Stimulated activated CD4-positive, alpha-beta T cell treated with anti-CD3 and anti-CD28 coated beads, Interleukin-4, amount 100 ng/mL, for 1 hour (primary cell): ENCODE results near the gene LPCAT2.

Experiments
- DNase-seq: peaks from one replicate; pipeline ENCODE4 v3.0.0-alpha.2; 2020

Gene LPCAT2

DNA sequence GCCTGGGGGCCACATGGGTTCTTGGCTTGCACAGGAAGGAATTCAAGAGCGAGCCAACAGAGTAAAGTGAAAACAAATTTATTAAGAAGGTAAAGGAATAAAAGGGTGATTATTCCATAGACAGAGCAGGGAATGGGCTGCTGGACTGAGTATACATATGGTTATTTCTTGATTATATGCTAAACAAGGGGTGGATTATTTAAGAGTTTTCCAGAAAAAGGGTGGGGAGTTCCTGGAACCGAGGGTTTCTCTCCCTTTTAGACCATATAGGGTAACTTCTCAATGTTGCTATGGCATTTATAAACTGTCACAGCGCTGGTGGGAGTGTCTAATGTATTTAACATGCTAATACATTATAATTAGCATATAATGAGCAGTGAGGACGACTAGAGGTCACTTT is 27.8 kb upstream of the LPCAT2 start:
- DNase-seq, result no peak

DNA sequence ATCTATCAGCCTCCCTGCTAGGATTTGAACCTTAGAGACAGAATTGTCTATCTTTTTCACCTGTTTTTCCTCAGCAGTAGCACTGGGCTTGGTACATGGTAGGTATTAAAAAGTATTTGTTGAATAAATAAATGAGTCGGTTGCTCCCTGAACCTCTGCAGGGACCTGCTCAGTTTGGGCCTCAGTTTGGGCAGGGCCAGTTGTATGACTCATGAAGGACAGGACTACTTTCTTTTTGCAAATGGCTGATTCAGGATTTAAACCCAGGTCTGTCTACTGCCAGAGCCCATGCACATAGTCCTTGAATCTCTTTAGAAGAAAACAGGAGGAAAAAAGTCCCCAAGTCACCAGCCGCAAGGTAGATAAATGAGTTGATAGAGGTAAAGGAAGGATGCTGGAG is 26.8 kb upstream of the LPCAT2 start:
- DNase-seq, result no peak

DNA sequence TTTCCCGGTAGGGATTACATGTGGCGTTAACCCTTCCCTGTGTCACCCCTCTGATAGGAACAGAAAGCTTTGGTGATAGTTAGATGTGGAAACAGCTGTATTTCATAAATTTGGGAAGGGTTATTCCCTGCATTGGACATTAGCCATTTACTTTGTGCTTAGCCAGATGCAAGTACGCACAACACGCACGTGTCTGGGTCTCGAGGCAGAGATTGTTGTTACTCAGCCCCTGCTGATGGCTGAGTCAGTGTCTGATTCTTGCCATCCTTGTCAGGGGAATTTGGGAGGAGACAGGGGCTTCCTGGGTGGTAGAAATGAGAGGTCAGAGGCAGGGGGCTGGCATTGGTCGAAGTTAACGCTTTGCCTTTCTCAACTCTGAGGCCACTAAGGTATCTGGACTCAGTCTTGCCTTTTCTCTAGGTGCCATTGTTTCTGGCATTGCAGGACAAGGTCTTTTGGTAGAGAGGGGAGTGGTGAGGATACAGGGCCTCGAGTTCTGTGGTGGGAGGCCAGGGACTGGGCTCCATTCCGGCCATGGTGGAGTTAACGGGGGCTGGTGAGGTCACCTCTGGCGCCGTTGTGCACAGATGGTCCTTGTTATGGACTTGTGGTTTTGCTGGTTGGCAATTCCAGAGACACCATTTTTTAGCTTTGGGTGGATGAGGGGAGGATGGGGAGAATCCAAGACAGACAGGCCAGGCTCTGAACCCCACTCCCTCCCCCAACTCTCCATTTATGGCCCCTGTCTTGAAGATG is 21.6 kb upstream of the LPCAT2 start:
- no peak for DNase-seq

DNA sequence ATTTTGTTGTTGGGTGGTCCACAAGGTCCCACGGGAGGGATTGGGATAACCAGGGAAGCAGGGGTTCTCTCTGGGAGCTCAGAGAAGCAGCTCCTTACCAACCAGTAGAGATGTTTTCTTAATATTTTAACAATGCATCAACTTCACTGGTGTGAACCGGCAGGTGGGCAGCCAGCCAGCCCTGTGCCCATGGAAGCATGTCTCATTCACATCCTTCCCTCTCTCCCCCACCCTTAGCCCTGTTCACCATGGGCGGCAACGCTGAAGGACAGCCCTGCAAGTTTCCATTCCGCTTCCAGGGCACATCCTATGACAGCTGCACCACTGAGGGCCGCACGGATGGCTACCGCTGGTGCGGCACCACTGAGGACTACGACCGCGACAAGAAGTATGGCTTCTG is 20.6 kb upstream of the LPCAT2 start:
- DNase-seq, result no peak

DNA sequence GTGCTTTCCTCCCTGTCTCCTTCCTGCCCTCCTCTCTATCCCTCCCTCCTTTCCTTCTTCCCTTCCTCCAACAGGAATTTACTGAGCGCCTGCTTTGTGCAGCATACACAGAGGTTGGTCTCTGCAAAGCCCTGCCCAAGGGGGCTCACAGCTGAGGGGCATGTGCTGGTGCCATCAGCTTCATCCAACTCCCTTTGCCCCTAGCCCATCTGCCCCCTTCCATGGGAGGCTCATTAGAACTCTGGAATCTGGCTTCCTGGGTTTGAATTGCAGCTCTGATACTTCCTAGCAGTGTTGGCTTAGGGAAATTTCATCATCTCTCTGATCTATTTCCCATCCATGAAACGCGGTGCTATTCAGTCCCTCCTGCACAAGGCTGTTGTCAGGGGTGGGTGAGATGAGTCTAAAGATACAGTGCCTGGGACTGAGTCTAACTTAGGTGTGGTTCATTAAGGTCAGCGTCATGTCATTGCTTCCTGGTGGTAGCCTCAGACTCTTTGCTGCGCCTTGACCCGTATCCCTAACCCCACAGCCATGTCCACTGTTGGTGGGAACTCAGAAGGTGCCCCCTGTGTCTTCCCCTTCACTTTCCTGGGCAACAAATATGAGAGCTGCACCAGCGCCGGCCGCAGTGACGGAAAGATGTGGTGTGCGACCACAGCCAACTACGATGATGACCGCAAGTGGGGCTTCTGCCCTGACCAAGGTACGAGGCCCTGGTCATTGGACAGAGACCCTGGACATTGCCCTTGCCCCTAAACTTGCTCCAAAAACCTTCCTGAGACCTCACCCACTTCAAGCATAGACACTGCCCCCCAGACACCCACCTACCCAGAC is 19.5 kb upstream of the LPCAT2 start:
- no peak for DNase-seq

DNA sequence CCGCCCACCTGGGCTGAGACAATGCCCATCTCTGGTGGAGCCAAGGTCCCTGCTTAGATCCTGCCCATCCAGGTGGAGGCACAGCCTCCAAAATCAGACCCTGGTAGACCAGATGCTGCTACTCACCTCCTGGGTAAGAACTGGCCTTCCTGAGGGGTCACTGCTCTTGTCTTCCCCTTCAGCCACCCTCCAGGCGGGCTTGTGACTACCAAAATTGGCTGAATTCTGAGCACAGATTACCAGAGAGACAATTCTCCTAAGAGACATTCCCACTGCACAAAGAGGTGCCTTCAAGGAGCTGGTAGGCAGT is 19.0 kb upstream of the LPCAT2 start:
- no peak for DNase-seq

DNA sequence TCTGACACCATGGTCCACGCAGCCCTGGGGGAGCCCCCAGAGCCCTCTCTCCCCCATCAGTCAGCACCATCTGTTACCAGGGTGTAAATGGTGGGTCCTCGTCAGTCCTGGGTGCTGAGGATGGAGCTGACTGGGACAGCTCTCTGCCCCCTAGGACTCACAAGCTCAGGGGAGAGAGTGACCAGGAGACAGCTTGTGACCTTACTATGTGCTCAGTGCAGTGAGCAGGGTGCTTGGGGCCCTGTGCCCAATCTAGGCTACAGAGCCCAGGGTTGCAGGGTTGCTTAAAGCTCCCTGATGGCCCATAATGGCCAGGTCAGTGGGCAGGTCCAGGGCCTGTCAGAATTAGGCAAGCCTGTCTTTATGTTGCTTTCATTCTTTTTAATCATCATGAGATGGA is 18.6 kb upstream of the LPCAT2 start:
- no peak for DNase-seq

DNA sequence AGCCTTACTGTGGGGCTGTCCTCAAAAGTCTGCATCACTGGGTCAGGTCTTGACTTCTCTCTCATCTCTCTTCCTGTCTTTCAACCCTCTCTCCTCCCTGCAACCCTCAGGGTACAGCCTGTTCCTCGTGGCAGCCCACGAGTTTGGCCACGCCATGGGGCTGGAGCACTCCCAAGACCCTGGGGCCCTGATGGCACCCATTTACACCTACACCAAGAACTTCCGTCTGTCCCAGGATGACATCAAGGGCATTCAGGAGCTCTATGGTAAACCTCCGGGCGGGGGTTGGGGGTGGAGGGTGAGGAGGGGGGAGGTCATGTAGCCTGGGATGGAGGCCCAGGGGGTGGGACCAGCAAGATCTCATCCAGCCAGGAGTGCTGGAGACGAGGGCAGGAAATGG is 17.2 kb upstream of the LPCAT2 start:
- no peak for DNase-seq

DNA sequence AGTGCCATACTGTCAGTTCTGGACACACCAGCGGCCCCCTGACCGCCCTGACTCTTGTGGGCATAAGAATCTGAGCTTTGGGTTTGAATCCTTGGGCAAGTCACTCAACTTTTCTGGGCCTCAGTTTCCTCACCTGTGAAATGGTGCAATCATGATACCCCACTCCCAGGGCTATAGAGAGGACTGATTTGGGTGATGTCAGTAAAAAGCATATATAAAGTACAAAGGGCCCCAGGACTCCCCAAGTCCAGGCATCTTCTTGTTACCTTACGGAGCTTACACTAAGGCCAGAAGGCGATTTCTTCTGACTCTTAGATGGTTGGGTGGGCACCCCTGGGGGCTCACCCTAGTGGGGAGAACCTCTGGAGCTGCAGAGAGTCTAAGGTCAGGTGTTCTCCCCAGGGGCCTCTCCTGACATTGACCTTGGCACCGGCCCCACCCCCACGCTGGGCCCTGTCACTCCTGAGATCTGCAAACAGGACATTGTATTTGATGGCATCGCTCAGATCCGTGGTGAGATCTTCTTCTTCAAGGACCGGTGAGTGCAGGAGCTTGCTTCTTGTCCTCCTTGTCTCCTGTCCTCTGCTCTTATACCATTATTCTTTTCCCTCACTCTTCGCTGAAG is 16.0 kb upstream of the LPCAT2 start:
- DNase-seq, result no peak

DNA sequence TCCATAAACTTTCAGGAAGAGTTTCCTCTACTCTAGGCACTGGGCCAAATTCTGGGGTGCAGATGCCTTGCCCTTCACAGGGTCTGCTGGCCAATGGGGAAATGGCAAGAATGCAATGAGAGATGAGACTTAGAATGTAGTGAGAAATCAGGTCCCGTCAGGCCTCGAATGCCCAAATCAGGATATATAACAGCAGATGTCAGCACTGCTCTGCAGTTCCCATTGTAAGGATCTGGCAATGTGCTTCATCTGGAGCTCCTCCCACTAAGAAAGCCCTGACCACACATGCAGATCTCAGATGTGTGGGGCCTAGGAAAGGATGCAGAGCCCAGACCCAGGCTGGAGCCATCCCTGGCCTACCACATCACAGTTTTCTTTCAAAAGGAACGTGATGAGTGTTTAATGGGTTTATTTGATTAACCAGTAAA is 13.9 kb upstream of the LPCAT2 start:
- DNase-seq, result no peak

DNA sequence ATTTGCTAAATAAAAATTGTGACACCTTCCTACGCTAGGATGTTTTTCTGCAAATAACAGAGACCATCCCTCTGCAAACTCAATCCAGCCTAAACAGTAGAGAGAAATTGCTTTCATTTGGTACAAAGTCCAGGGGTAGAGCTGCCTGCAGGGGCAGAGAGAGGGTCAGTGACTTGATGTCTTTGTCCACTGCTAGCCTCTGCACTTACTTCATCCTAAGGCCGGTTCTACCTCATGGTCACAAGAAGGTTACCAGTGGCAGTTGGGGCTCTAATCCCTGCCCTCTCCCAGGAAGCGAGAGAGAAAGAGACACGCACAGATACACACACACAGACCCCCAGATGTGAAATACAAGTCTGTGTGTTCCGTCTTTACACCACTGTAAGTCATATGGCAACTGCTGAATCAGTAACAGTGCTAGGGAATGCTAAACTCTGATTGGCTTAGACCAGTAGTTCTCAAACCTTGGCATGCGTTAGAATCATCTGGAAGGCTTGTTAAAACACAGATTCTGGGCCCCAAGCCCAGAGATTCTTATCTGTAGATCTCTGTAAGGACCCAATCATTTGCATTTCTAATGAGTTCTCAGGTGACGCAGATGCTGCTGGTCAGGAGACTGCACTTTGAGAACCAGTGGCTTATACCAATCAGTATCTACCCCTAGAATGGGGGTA is 13.1 kb upstream of the LPCAT2 start:
- no peak for DNase-seq

DNA sequence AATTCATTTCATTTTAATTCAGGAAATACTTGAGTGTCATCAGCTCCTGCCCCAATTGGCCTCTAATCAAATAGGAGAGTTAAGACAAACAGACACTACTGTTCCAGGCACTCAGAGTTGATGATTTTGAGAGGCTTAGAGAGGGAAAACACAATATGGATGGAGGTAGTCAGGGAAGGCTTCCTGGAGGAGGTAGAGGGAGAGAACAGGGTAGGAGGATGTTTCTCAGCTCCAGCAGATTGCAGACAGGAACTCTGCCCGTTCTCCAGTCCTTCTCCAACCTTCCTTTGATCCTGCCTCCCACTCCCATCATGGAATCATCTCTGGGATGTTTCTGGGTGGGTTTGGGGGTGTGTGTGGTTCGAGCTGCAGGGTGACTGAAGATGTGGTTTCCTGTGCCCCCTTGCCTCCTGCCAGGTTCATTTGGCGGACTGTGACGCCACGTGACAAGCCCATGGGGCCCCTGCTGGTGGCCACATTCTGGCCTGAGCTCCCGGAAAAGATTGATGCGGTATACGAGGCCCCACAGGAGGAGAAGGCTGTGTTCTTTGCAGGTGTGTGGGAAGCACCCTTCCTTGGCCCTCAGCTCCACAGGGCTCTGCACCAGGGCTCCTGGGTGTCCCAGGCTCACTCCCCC is 12.2 kb upstream of the LPCAT2 start:
- DNase-seq, result no peak

DNA sequence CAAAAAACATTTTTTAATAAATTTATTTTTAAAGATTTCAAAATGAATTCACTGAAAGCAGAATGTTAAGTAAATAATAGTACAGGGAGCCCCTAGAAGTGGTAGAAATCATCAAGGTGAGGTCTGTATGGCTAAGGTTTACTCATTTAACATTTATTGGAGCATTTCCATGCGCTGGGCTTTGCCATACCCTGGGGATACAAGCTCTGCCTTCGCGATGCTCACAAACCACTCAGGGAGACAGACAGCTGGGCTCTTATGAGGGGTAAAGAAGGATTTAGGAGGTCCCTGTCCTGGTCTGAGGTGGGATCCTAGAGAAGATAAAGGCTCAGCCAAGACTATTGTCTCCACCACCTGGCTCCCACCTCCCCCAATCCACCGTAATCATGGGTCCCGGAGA is 11.3 kb upstream of the LPCAT2 start:
- no peak for DNase-seq

DNA sequence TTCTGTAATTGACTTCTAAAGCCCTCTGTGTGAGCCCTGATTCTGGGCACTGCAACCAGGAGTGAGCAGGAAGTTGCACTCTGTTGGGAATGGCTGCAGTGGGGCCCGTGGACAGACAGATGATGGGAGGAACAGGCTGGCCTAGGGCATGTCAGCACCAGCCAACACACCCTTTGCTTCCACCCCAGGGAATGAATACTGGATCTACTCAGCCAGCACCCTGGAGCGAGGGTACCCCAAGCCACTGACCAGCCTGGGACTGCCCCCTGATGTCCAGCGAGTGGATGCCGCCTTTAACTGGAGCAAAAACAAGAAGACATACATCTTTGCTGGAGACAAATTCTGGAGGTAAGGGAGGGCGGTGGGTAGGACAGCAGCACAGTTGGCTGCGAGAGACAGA is 10.8 kb upstream of the LPCAT2 start:
- no peak for DNase-seq

DNA sequence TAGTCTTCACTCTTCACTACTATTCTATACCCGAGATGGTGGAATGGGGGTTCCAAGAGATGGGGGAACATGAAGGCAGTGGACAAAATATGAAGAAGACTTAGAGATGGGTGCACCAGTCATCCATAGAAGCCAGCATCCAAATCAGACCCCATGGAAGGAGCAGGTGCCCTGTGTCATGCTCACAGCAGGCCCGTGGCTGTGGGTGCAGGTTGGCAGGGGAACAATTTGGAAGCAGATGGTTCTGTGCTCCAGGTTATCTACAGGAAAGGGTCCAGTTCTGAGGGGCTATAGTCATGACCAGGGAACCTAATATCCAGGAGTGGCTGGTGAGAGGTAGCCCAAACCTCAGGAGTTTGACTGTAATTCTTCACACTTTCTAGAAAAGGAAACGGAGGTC is 9.6 kb upstream of the LPCAT2 start:
- no peak for DNase-seq

DNA sequence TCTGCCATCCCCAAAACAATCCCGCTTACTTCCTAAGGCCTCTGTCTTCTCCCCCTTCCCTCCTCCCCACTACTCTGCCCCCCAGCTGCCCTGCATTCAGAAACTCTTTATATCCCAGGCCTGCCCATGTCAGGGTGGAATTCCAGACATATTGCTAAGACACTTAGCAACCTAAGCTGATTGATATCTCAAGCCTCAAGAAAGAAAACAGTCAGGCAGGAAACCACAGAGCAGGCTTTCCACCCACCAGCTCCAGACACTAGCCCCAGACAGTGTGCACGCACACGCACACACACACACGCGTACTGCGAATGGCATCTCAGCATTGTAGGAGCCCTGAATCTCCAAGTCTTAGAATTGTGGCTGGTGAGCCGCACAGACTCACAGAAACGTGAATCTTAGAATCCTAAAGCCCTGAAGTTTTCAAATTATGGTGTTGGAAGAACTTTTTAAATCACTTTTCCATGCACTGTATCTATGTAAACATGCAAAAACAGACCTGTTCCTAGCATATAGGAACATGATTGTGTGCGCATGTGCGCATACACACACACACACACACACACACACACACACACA is 8.8 kb upstream of the LPCAT2 start:
- DNase-seq, result peak; percentile 14

DNA sequence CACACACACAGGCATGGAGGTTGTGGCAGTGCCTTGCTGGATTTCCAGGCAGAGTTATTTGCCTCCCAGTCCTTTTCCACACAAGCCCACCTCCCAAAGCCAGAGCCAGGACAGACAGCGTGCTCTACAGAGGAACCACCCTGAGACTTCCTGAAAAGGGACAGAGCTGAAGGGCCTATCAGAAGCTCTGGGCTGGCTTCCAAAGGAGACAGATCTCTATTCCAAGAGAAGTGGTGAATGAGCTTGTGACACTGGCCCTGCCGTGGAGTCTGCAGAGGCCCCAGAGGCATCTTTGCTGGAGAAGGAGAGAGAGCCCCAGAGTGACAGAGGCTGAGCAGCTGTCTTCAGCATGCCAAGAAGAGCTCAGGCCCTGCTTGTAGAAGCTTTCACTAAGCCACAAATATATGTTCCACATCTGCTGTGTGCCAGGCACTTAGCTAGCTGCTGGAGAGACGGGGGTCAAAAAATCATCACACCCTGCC is 8.3 kb upstream of the LPCAT2 start:
- DNase-seq, result no peak

DNA sequence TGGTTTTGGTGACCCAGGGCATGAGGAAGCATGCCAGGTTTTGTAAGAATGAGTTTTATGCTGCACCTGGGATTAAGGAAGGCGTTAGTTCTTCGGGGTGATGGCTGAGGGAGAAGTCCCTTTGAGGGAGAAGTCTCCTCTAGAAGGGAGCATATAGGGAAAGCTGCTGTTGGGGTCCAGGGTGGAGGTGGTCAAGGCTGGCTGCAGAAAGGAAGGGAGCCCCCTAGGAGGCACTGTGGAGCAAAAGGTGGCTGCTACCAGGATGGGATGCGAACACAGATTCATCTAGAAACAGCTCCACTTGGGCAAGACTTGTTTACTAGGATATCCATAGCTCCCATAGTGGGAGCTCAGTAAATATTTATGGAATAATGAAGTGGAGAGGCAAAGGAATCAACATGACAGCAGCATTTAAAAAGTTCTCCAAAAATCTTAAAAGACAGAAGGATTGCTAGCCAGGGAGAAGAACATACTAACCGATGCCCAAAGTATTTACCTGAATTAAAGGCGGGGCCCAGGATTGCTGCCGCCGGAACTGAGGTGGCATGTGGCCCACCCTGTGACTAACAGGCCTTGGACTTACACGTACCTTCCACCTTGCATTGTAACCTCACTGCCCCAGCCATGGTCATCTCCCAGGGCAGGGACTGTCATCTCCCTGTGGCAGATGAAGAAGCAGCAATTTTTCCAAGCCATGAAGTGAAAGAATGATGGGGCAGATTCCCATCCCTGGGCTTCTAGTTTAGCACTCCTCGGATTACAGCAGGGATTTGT is 7.1 kb upstream of the LPCAT2 start:
- no peak for DNase-seq

DNA sequence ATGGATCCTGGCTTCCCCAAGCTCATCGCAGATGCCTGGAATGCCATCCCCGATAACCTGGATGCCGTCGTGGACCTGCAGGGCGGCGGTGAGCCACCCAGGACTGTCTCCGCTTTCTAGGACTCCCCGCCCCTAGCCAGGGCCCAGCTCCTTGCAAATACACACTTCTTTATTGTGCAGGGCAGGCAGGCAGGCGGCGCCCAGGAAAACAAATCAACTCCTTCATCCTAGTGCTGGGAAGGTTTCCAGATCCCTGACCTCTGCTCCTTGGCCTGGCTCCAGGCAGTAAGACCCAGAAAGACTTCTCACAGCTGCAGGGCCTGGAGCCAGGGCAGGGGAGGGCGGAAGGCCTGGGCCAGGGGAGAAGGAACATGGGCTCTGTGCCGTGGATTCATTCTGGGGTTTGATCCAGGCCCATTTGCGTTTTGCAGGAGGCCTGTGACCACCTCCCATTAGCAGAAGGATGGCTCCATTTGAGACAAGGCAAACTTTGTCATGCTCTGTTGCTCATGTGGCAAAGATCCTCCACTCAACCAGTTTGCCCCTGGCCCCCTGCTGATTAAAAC is 6.0 kb upstream of the LPCAT2 start:
- no peak for DNase-seq

DNA sequence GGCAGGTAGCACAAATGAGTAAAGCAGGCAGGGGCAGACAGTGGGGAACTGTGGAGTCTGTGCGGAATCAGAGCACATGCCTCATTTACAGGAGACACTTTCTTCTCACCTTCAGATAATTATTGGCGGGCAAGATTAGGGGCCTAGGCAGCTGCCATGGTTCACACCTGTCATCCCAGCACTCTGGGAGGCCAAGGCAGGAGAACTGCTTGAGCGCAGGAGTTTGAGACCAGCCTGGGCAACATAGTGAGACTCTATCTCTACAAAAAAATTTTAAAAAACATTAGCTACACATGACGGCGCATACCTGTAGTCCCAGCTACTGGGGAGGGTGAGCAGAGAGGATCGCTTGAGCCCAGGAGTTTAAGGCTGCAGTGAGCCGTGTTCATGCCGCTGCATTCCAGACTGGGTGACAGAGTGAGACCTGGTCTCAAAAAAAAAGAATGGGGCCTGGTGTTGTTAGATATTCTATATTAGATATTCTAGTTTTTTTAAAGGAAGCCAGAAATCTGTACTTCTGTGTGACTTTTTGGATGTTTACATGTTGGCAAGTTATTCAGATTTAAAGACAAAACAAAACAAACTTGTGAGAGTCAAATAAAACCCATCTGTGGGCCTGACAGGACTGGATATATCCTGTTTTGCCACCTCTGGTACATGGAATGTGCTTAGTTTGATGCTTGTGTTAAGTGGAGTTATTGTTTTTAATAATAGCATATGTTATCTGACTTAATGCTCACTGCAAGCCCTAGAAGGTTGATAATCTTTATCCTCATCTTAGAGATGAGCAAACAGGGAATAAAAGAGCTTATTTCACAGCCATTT is 4.9 kb upstream of the LPCAT2 start:
- DNase-seq, result no peak
